Chondrocyte (in vitro differentiated cells): ENCODE measurements around the gene LPP. TPM values are rescaled to one million over a fixed set of nuclear protein-coding genes. Genes with fewer than 3 reads are reported as not detected.
A peak's percentile ranks its signal among the peaks of the same experiment; 100 is the strongest.

ENCODE experiments used
- DNase-seq: peaks from one replicate; pipeline ENCODE4 v3.0.0; 2021; ENCODE audit warnings: mixed read lengths, low spot score
- H3K27ac Mint-ChIP-seq: one replicate; pipeline ENCODE4 v1.8.0; 2021; ENCODE audit warnings: mild to moderate bottlenecking, moderate library complexity, mixed read lengths; ENCODE audit not compliant: unreplicated experiment
- H3K27me3 Mint-ChIP-seq: 2 replicates; pipeline ENCODE4 v1.8.0; 2021; ENCODE audit warnings: low read depth, mixed read lengths
- H3K36me3 Mint-ChIP-seq: 2 replicates; pipeline ENCODE4 v1.8.0; 2021; ENCODE audit warnings: low read depth, mixed read lengths
- H3K4me1 Mint-ChIP-seq: 2 replicates; pipeline ENCODE4 v1.8.0; 2021; ENCODE audit warnings: low read depth, mild to moderate bottlenecking, mixed read lengths
- H3K4me3 Mint-ChIP-seq: one replicate; pipeline ENCODE4 v1.8.0; 2021; ENCODE audit warnings: mild to moderate bottlenecking, moderate library complexity, mixed read lengths; ENCODE audit not compliant: unreplicated experiment
- H3K9me3 Mint-ChIP-seq: 2 replicates; pipeline ENCODE4 v1.8.0; 2021; ENCODE audit warnings: low read depth, mixed read lengths
- CTCF ChIP-seq: fragments of 200-600 bp; sonication (generic); IDR thresholded peaks from 2 replicates; pipeline ENCODE4 v1.5.0; 2021; ENCODE audit warnings: antibody characterized with exemption, mild to moderate bottlenecking, moderate library complexity
- total RNA-seq: library from RNA; stranded (reverse); gene quantifications from 3 replicates; pipeline ENCODE4 v1.2.1, GENCODE V29; 2021

Gene LPP
- total RNA-seq, 1 donor from 2014 or later, result 295 TPM

- peaks cover 2% of the 10 kb centered on the region for H3K9me3 Mint-ChIP-seq
- TF ChIP-seq CTCF, result no peak
- no peaks in the 10 kb centered on the region for H3K27me3 Mint-ChIP-seq
- H3K36me3 Mint-ChIP-seq, result peaks cover 9% of the 10 kb centered on the region
- no peak overlapping the region for H3K27ac Mint-ChIP-seq
- no peak overlapping the region for H3K4me3 Mint-ChIP-seq
- no peak for DNase-seq
- peaks cover 41% of the 10 kb centered on the region for H3K4me1 Mint-ChIP-seq
Observed at GRCh38 chr3:188672840-188673239, 518.9 kb downstream of the LPP start.

- H3K4me3 Mint-ChIP-seq, result no peak overlapping the region
- H3K27me3 Mint-ChIP-seq, result no peaks in the 10 kb centered on the region
- DNase-seq, result no peak
- peaks cover 9% of the 10 kb centered on the region for H3K36me3 Mint-ChIP-seq
- peaks cover 37% of the 10 kb centered on the region for H3K4me1 Mint-ChIP-seq
- H3K27ac Mint-ChIP-seq, result peak overlapping the region; percentile 32
- peaks cover 2% of the 10 kb centered on the region for H3K9me3 Mint-ChIP-seq
- no peak for TF ChIP-seq CTCF
Observed at GRCh38 chr3:188673646-188674186, 519.8 kb downstream of the LPP start.

- H3K27me3 Mint-ChIP-seq, result no peaks in the 10 kb centered on the region
- peaks cover 6% of the 10 kb centered on the region for H3K36me3 Mint-ChIP-seq
- no peaks in the 10 kb centered on the region for H3K9me3 Mint-ChIP-seq
- H3K27ac Mint-ChIP-seq, result no peak overlapping the region
- no peak for TF ChIP-seq CTCF
- DNase-seq, result no peak
- H3K4me3 Mint-ChIP-seq, result no peak overlapping the region
- peaks cover 42% of the 10 kb centered on the region for H3K4me1 Mint-ChIP-seq
Observed at GRCh38 chr3:188674595-188674994, 520.6 kb downstream of the LPP start.

- H3K4me3 Mint-ChIP-seq, result no peak overlapping the region
- peaks cover 60% of the 10 kb centered on the region for H3K4me1 Mint-ChIP-seq
- TF ChIP-seq CTCF, result no peak
- no peak for DNase-seq
- H3K36me3 Mint-ChIP-seq, result no peaks in the 10 kb centered on the region
- H3K27ac Mint-ChIP-seq, result no peak overlapping the region
- H3K9me3 Mint-ChIP-seq, result no peaks in the 10 kb centered on the region
- no peaks in the 10 kb centered on the region for H3K27me3 Mint-ChIP-seq
Observed at GRCh38 chr3:188677344-188677743, 523.4 kb downstream of the LPP start.

GRCh38 chr3:188680189-188680588 lies 526.2 kb downstream of the LPP start:
- no peak for TF ChIP-seq CTCF
- Mint-ChIP-seq H3K4me1 (peaks cover 65% of the 10 kb centered on the region), H3K9me3 (no peaks in the 10 kb centered on the region), H3K27ac (peak overlapping the region; percentile 91), H3K36me3 (no peaks in the 10 kb centered on the region), H3K27me3 (no peaks in the 10 kb centered on the region), H3K4me3 (peak overlapping the region; percentile 26)
- DNase-seq, result no peak
